Uterus (tissue), 2 donors: ENCODE measurements around the gene VPS35L.

Source experiments
- POLR2A ChIP-seq, 2 donors: fragments of 450-650 bp; IDR thresholded peaks; one replicate each; pipeline ENCODE4 v1.6.1; 2016; ENCODE audit warnings: antibody characterized with exemption in 2 of 2, mild to moderate bottlenecking in 1 of 2, moderate library complexity in 1 of 2
- TF ChIP-seq, protein P1 (sequence below), 4 experiments: fragments of 200-600 bp in 2 of 4; fragments of 450-650 bp in 2 of 4; sonication (generic) in 2 of 4; IDR thresholded peaks; one replicate each; pipeline ENCODE4 v1.5.1; 2016 to 2019; ENCODE audit warnings: antibody characterized with exemption in 4 of 4, mild to moderate bottlenecking in 2 of 4, moderate library complexity in 1 of 4

- TF ChIP-seq, protein P1, sequence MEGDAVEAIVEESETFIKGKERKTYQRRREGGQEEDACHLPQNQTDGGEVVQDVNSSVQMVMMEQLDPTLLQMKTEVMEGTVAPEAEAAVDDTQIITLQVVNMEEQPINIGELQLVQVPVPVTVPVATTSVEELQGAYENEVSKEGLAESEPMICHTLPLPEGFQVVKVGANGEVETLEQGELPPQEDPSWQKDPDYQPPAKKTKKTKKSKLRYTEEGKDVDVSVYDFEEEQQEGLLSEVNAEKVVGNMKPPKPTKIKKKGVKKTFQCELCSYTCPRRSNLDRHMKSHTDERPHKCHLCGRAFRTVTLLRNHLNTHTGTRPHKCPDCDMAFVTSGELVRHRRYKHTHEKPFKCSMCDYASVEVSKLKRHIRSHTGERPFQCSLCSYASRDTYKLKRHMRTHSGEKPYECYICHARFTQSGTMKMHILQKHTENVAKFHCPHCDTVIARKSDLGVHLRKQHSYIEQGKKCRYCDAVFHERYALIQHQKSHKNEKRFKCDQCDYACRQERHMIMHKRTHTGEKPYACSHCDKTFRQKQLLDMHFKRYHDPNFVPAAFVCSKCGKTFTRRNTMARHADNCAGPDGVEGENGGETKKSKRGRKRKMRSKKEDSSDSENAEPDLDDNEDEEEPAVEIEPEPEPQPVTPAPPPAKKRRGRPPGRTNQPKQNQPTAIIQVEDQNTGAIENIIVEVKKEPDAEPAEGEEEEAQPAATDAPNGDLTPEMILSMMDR (IDR thresholded peaks at IDR 0.05) = no peak
- TF ChIP-seq POLR2A (IDR thresholded peaks at IDR 0.05) = no peak
These were observed 37.1 kb upstream of the VPS35L start for GRCh38 chr16:19518388-19518787.
